WERI-Rb-1 (cell line): Measurements from ENCODE around the gene MMRN2.

Source experiments
- DNase-seq: peaks from one replicate; pipeline ENCODE4 v3.0.0-alpha.2; 2020
- H3K27ac ChIP-seq: fragments of 250-450 bp; sonication (Bioruptor Pico); 2 replicates; pipeline ENCODE4 v1.5.1; 2020; ENCODE audit warnings: mild to moderate bottlenecking, moderate library complexity
- H3K27me3 ChIP-seq: fragments of 250-450 bp; sonication (Bioruptor Pico); 2 replicates; pipeline ENCODE4 v1.5.1; 2021; ENCODE audit warnings: mild to moderate bottlenecking, low read depth, moderate library complexity; ENCODE audit not compliant: insufficient read depth, severe bottlenecking
- H3K36me3 ChIP-seq: fragments of 250-450 bp; sonication (Bioruptor Pico); 2 replicates; pipeline ENCODE4 v1.5.1; 2020; ENCODE audit warnings: mild to moderate bottlenecking, moderate library complexity
- H3K4me3 ChIP-seq: 2 replicates; pipeline ENCODE4 v1.5.1; 2011; ENCODE audit warnings: low read depth, mild to moderate bottlenecking, control low read depth, low read length
- H3K9me3 ChIP-seq: fragments of 250-450 bp; sonication (Bioruptor Pico); 2 replicates; pipeline ENCODE4 v1.5.1; 2021; ENCODE audit warnings: mild to moderate bottlenecking, moderate library complexity; ENCODE audit not compliant: severe bottlenecking
- CTCF ChIP-seq: IDR thresholded peaks from 2 replicates; pipeline ENCODE4 v1.5.1; 2011; ENCODE audit warnings: low read depth, mild to moderate bottlenecking, control low read depth, inconsistent platforms, low read length

MMRN2 gene

GRCh38 chr10:86946213-86947155, 10.9 kb downstream of the MMRN2 start:
- no peak overlapping the region for H3K27ac ChIP-seq
- H3K9me3 ChIP-seq = peaks cover 3% of the 10 kb centered on the region
- H3K36me3 ChIP-seq = no peaks in the 10 kb centered on the region
- no peak for DNase-seq
- no peak for TF ChIP-seq CTCF
- no peak overlapping the region for H3K4me3 ChIP-seq
- no peaks in the 10 kb centered on the region for H3K27me3 ChIP-seq

- Histone ChIP-seq H3K36me3 (no peaks in the 10 kb centered on the region), H3K27ac (no peak overlapping the region), H3K27me3 (no peaks in the 10 kb centered on the region), H3K4me3 (no peak overlapping the region), H3K9me3 (no peaks in the 10 kb centered on the region)
- peak; percentile 75 for DNase-seq
- TF ChIP-seq CTCF = peak; percentile 88
These were observed 11.8 kb downstream of the MMRN2 start for GRCh38 chr10:86945361-86946212.

- Histone ChIP-seq H3K27me3 (no peaks in the 10 kb centered on the region), H3K27ac (no peak overlapping the region), H3K4me3 (no peak overlapping the region), H3K36me3 (no peaks in the 10 kb centered on the region), H3K9me3 (no peaks in the 10 kb centered on the region)
- no peak for DNase-seq
- no peak for TF ChIP-seq CTCF
These were observed 12.5 kb downstream of the MMRN2 start for GRCh38 chr10:86944907-86945306.

- no peak for TF ChIP-seq CTCF
- Histone ChIP-seq H3K36me3 (no peaks in the 10 kb centered on the region), H3K27ac (no peak overlapping the region), H3K27me3 (no peaks in the 10 kb centered on the region), H3K4me3 (no peak overlapping the region), H3K9me3 (no peaks in the 10 kb centered on the region)
- no peak for DNase-seq
These were observed 12.9 kb downstream of the MMRN2 start for GRCh38 chr10:86944471-86944870.

- Histone ChIP-seq H3K27me3 (no peaks in the 10 kb centered on the region), H3K4me3 (no peak overlapping the region), H3K36me3 (no peaks in the 10 kb centered on the region), H3K27ac (no peak overlapping the region), H3K9me3 (no peaks in the 10 kb centered on the region)
- 0 out of 2 replicates have a peak, but pooled peaks have one; percentile 4 for TF ChIP-seq CTCF
- no peak for DNase-seq
These were observed 13.4 kb downstream of the MMRN2 start for GRCh38 chr10:86944031-86944419.
